HG03103 (cell line): Measurements from ENCODE around the gene BRI3.

Experiments used
- ATAC-seq: cut with Tn5 transposase; IDR thresholded peaks from one replicate; pipeline ENCODE4 v1.9.1; 2021; ENCODE audit warnings: low read depth; ENCODE audit not compliant: unreplicated experiment

The BRI3 gene

GRCh38 chr7:98285157-98286092 lies 3.9 kb downstream of the BRI3 start:
- no peak for ATAC-seq

GRCh38 chr7:98286093-98286539 lies 4.6 kb downstream of the BRI3 start:
- ATAC-seq: no peak

GRCh38 chr7:98286701-98287485 lies 5.4 kb downstream of the BRI3 start:
- ATAC-seq: no peak

- no peak for ATAC-seq
These were observed 6.0 kb downstream of the BRI3 start for GRCh38 chr7:98287486-98287959.

- ATAC-seq: no peak
These were observed 6.8 kb downstream of the BRI3 start for GRCh38 chr7:98288064-98288823.

- no peak for ATAC-seq
These were observed 7.9 kb downstream of the BRI3 start for GRCh38 chr7:98289333-98289875.

GRCh38 chr7:98291717-98292116 lies 10.2 kb downstream of the BRI3 start:
- no peak for ATAC-seq

GRCh38 chr7:98293265-98293664 lies 11.8 kb downstream of the BRI3 start:
- no peak for ATAC-seq

- no peak for ATAC-seq
These were observed 12.3 kb downstream of the BRI3 start for GRCh38 chr7:98293746-98294145.

GRCh38 chr7:98294326-98294725 lies 12.8 kb downstream of the BRI3 start:
- ATAC-seq: no peak

GRCh38 chr7:98294798-98295382 lies 13.4 kb downstream of the BRI3 start:
- no peak for ATAC-seq

- ATAC-seq: no peak
These were observed 14.1 kb downstream of the BRI3 start for GRCh38 chr7:98295467-98296192.

- ATAC-seq: no peak
These were observed 15.3 kb downstream of the BRI3 start for GRCh38 chr7:98296833-98297232.

- no peak for ATAC-seq
These were observed 16.3 kb downstream of the BRI3 start for GRCh38 chr7:98297626-98298286.

GRCh38 chr7:98300595-98301372 lies 19.3 kb downstream of the BRI3 start:
- ATAC-seq: no peak

GRCh38 chr7:98301693-98302470 lies 20.4 kb downstream of the BRI3 start:
- no peak for ATAC-seq

- ATAC-seq: no peak
These were observed 21.8 kb downstream of the BRI3 start for GRCh38 chr7:98303176-98303865.
